ENCODE data around the gene GZF1. TPM values are rescaled to one million over a fixed set of nuclear protein-coding genes. Genes with fewer than 3 reads are reported as not detected.
A peak's percentile ranks its signal among the peaks of the same experiment; 100 is the strongest.

Gene GZF1
- total RNA-seq, 1 donor, result 14.5 TPM

DNA sequence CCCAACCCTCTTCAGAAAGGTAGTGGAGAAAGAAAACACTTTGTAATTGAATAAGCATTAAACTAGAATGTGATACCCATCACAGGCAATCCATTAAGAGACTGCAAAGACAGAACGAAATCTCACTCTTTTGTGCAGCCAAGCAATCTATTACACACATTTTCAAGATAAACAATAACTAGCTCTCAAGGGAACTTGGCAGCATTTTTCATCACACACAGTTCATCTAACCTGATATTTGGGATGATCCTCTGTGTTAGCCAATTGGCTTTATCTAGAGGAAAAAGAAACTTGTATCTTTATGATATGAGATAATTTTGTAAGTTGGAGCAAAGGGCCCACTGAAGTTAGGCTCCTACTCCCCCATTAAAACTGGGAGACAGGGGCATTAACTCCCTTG is 1.5 kb upstream of the GZF1 start:
- Histone ChIP-seq H4K20me1 (ENCODE audit: insufficient read depth, low read length) (peaks cover 17% of the 10 kb centered on the region), H2AFZ (ENCODE audit: low read length) (no peak overlapping the region), H3K36me3 (ENCODE audit: insufficient read depth, low read length) (peaks cover 16% of the 10 kb centered on the region), H3K9me3 (ENCODE audit: low read depth, low read length) (no peaks in the 10 kb centered on the region), H3K27ac (ENCODE audit: low read depth, low read length) (peak overlapping the region; percentile 97), H3K4me1 (ENCODE audit: insufficient read depth, low read length) (peaks cover 37% of the 10 kb centered on the region), H3K4me3 (ENCODE audit: insufficient read depth, low read length) (no peak overlapping the region), H3K79me2 (ENCODE audit: insufficient read depth, low read length) (peaks cover 33% of the 10 kb centered on the region), H3K4me2 (ENCODE audit: insufficient read depth, low read length) (peak overlapping the region; percentile 98), H3K27me3 (ENCODE audit: insufficient read depth, low read length) (no peaks in the 10 kb centered on the region)
- TF ChIP-seq, protein P1, sequence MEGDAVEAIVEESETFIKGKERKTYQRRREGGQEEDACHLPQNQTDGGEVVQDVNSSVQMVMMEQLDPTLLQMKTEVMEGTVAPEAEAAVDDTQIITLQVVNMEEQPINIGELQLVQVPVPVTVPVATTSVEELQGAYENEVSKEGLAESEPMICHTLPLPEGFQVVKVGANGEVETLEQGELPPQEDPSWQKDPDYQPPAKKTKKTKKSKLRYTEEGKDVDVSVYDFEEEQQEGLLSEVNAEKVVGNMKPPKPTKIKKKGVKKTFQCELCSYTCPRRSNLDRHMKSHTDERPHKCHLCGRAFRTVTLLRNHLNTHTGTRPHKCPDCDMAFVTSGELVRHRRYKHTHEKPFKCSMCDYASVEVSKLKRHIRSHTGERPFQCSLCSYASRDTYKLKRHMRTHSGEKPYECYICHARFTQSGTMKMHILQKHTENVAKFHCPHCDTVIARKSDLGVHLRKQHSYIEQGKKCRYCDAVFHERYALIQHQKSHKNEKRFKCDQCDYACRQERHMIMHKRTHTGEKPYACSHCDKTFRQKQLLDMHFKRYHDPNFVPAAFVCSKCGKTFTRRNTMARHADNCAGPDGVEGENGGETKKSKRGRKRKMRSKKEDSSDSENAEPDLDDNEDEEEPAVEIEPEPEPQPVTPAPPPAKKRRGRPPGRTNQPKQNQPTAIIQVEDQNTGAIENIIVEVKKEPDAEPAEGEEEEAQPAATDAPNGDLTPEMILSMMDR (IDR thresholded peaks at IDR 0.05; ENCODE audit: extremely low read depth, low read depth, low read length), result no peak
- DNase-seq (ENCODE audit: insufficient read length, low spot score, missing footprints), result no peak

DNA sequence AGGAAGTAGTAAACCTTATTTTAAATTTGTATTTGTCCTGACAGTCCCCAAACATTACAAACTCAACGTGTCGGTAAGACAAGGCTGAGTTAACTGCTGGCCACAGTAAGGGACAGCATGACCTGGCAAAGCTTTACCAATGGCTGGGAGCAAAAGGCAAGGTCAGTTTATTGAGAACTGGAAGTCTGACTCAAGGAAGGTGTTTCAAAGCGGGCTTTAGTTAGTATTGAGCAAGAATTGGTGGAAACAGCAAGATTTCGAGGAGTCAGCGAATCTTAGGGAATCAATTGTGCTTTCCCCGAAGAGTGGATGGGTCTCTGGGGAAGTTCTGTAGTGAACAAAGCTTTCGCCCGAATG is 885 bp upstream of the GZF1 start:
- TF ChIP-seq, protein P1 (IDR thresholded peaks at IDR 0.05; ENCODE audit: extremely low read depth, low read depth, low read length), result no peak
- Histone ChIP-seq H3K36me3 (ENCODE audit: insufficient read depth, low read length) (peaks cover 20% of the 10 kb centered on the region), H4K20me1 (ENCODE audit: insufficient read depth, low read length) (peaks cover 17% of the 10 kb centered on the region), H3K4me3 (ENCODE audit: insufficient read depth, low read length) (peak overlapping the region; percentile 88), H3K9me3 (ENCODE audit: low read depth, low read length) (no peaks in the 10 kb centered on the region), H3K4me1 (ENCODE audit: insufficient read depth, low read length) (peaks cover 40% of the 10 kb centered on the region), H2AFZ (ENCODE audit: low read length) (peak overlapping the region; percentile 75), H3K4me2 (ENCODE audit: insufficient read depth, low read length) (peak overlapping the region; percentile 98), H3K27me3 (ENCODE audit: insufficient read depth, low read length) (no peaks in the 10 kb centered on the region), H3K79me2 (ENCODE audit: insufficient read depth, low read length) (peaks cover 38% of the 10 kb centered on the region), H3K27ac (ENCODE audit: low read depth, low read length) (peak overlapping the region; percentile 97)
- DNase-seq (ENCODE audit: insufficient read length, low spot score, missing footprints), result no peak

DNA sequence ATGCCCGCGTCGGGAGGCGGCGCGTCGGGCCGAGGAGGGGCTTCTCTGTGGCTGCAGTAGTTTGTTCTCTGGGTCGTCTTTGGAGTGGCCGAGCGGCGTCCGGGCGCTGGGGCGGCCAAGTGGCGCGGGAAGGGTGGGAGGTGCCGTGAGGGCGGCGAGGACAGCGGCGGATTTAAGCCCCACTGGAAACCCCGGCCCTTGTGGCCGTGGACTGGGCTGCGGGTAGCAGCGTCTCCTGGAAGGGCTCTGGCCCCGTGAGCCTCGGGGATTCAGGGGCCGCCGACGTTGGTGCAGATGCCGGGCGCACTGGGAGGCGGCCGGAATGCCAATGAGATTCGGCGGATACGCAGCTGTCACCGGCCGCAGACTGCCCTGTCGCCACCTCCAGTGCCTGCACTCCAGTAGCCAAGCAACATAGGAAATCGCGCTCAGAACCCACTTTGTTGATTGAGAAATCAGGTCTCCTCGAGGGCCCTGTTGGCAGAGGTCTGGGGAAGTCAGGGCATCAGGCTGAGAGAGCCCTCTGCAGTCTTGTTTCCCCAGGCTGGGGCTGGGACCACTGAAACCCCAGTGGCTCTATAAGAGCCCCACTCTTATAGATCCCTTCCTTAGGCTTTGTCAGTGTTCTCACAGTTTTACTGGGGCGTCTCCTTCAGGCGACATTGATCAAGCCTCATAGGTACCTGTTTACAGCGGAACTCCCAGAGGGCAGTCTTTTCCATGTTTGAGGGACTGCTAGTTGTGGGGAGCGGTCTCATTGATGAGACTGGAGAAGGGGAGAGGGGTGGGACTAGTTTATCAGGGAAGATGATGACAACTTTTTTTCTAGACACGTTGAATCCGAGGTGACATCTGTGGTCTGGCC is 642 bp downstream of the GZF1 start:
- no peaks in the 10 kb centered on the region for H3K9me3 ChIP-seq (ENCODE audit: low read depth, low read length)

DNA sequence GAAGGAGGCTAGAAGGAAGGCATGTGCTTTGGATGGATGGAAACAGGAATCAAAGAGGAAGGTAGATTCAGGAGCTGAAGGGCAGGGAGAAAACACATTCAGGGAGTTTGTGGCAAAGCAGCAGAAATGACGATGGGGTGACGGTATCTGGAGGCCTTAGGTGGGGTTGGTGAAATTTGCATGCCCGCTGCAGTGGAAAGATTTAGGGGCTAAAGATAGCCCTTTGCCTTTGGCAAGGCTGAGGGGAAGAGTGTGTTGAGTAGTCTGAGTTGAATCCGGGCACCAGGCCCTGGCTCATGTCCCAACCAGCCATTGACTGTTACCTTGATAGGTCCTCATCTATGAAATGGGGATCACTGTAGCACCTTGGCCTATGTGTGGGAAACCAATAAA is 1.3 kb downstream of the GZF1 start:
- Histone ChIP-seq H3K79me2 (ENCODE audit: insufficient read depth, low read length) (peaks cover 59% of the 10 kb centered on the region), H3K27me3 (ENCODE audit: insufficient read depth, low read length) (no peaks in the 10 kb centered on the region), H2AFZ (ENCODE audit: low read length) (no peak overlapping the region), H4K20me1 (ENCODE audit: insufficient read depth, low read length) (peaks cover 35% of the 10 kb centered on the region), H3K27ac (ENCODE audit: low read depth, low read length) (peak overlapping the region; percentile 92), H3K36me3 (ENCODE audit: insufficient read depth, low read length) (peaks cover 28% of the 10 kb centered on the region), H3K9me3 (ENCODE audit: low read depth, low read length) (no peaks in the 10 kb centered on the region), H3K4me3 (ENCODE audit: insufficient read depth, low read length) (peak overlapping the region; percentile 91), H3K4me1 (ENCODE audit: insufficient read depth, low read length) (peaks cover 53% of the 10 kb centered on the region), H3K4me2 (ENCODE audit: insufficient read depth, low read length) (peak overlapping the region; percentile 97)
- TF ChIP-seq, protein P1 (IDR thresholded peaks at IDR 0.05; ENCODE audit: extremely low read depth, low read depth, low read length), result no peak
- DNase-seq (ENCODE audit: insufficient read length, low spot score, missing footprints), result peak; percentile 61

More for the DNA sequence above, 642 bp downstream of the GZF1 start:
- Histone ChIP-seq H3K27me3 (ENCODE audit: insufficient read depth, low read length) (no peaks in the 10 kb centered on the region), H3K79me2 (ENCODE audit: insufficient read depth, low read length) (peaks cover 54% of the 10 kb centered on the region), H3K4me2 (ENCODE audit: insufficient read depth, low read length) (peak overlapping the region; percentile 97), H4K20me1 (ENCODE audit: insufficient read depth, low read length) (peaks cover 31% of the 10 kb centered on the region), H2AFZ (ENCODE audit: low read length) (peak overlapping the region; percentile 52), H3K4me1 (ENCODE audit: insufficient read depth, low read length) (peaks cover 47% of the 10 kb centered on the region), H3K27ac (ENCODE audit: low read depth, low read length) (peak overlapping the region; percentile 92), H3K36me3 (ENCODE audit: insufficient read depth, low read length) (peaks cover 28% of the 10 kb centered on the region), H3K4me3 (ENCODE audit: insufficient read depth, low read length) (peak overlapping the region; percentile 91)
- TF ChIP-seq, protein P1 (IDR thresholded peaks at IDR 0.05; ENCODE audit: extremely low read depth, low read depth, low read length), result no peak
- DNase-seq (ENCODE audit: insufficient read length, low spot score, missing footprints), result peak; percentile 87
